ENCODE results near the gene SLC39A3. TPM values are rescaled to one million over a fixed set of nuclear protein-coding genes. Genes with fewer than 3 reads are reported as not detected.
A peak's percentile ranks its signal among the peaks of the same experiment; 100 is the strongest.
"Not testable (repeated sequence)": the region's sequence is repeated elsewhere in the genome, so short reads cannot be mapped to it uniquely, and the experiment has no call there.

SLC39A3 gene
- total RNA-seq, 2 experiments from 2014 or later = 31.5 to 37.5 TPM

DNA sequence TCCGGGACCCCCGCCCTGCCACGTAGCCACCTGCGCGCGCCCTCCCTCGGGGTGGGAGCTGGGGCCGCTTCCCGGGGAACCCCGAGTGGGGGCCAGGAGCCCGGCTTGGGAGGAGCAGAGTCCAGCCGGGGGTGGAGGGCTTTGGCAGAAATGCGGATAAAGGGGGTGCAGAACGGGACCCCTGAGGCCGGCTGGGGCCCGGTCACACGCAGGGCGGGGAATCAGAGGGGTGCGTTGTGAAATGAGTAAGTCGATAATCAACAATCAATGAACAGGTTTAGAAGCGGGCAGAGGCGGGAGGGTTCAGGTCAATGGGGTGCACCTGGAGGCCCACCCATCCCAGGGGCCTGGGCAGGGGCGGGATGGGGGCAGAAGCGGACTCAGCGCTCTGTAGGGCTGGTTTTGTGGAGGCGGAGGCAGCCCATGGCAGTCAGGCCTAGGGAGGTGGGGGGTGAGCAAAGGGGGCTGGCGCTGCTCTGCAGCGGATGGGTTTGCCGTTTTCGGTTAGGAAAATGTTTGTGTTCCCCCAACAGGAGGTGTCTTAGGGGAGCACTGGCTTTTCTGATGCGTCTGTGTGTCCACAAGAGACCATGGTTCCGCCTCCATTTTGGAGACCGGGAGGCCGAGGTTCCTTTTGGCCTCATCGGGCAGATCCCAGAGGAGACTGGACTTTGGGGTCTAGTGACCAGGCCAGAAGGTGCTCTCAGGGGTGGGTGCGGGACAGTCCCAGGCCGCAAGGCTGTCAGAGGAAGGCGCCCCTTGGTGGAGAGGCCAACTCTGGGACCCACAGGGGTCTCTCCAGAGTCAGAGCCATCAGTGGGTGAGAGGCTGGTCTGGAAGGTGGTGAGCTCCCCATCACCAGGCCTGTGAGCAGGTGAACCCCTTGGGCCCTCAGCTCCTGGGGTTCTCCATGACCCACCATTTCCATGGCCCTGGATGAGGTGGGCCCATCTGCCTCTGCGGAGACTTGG is 18.0 kb downstream of the SLC39A3 start:
- POLR2A ChIA-PET = no interaction called here
- H3K4me3 Mint-ChIP-seq = peak overlapping the region; percentile 22
- CTCF ChIA-PET = no interaction called here

DNA sequence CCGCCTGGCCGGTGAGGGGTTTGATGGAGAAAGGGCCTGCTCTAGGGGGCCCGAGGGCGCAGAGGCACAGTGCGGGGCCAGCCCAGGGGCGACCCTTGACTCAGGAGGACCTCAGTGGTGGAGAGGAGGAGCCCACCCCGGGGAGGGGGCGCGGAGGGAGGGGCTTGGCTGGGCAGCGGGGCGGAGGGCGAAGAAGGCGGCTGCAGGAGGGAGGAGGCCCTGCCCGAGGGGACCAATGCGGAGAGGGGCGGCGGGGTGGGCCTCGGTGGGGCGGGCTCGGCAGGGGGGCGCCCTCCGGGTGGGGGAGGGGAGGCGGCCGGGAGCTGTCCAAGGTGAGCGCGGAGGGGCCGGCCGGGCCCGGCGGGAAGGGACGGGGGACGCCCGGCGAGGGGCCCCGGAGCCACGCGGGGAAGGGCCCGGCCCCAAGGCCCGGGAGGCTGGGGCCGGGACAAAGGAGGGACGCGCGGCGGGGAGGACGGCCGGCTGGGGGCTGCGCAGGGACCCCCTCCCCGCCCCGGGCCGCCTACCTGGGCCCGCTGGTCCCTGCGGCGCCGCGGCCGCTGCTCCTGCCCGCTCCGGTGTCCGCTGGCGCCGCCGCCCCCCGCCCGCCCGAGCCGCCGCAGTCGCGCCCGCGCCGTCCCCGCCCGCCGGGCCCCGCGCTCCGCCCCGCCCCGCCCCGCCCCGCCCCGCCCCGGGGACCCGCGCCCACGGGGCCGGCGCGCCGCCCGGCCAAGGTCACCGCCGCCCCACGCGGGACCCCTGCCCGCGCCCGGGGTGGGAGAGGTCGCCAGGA is 18.8 kb downstream of the SLC39A3 start, which contains the start of gene DIRAS1:
TSS of gene DIRAS1 (minus strand) at position 596 of the 793 bp plus-strand sequence. CDS start 3,566 bp downstream, outside the sequence.
- Mint-ChIP-seq H3K4me3 (peak within 1 kb of the TSS; percentile 22), H3K36me3 (ENCODE audit: low read depth) (no peaks in the 10 kb centered on the region), H3K4me1 (peaks cover 3% of the 10 kb centered on the region), H3K9me3 (no peaks in the 10 kb centered on the region), H3K27ac (no peak within 1 kb of the TSS), H3K27me3 (peaks cover 20% of the 10 kb centered on the region)
- ChIA-PET POLR2A (no interaction called here), CTCF (interaction anchor here (1.0 kb wide), 1 partner anchor 68 kb away, joined by 3 read pairs; no protein-coding TSS in a partner anchor)
- no peak for DNase-seq

More for the DNA sequence above, 18.0 kb downstream of the SLC39A3 start:
- peaks cover 23% of the 10 kb centered on the region for H3K27me3 Mint-ChIP-seq
- H3K27ac Mint-ChIP-seq = no peak overlapping the region
- H3K4me1 Mint-ChIP-seq = peaks cover 3% of the 10 kb centered on the region
- H3K9me3 Mint-ChIP-seq = no peaks in the 10 kb centered on the region
- no peaks in the 10 kb centered on the region for H3K36me3 Mint-ChIP-seq (ENCODE audit: low read depth)
- no peak for DNase-seq

DNA sequence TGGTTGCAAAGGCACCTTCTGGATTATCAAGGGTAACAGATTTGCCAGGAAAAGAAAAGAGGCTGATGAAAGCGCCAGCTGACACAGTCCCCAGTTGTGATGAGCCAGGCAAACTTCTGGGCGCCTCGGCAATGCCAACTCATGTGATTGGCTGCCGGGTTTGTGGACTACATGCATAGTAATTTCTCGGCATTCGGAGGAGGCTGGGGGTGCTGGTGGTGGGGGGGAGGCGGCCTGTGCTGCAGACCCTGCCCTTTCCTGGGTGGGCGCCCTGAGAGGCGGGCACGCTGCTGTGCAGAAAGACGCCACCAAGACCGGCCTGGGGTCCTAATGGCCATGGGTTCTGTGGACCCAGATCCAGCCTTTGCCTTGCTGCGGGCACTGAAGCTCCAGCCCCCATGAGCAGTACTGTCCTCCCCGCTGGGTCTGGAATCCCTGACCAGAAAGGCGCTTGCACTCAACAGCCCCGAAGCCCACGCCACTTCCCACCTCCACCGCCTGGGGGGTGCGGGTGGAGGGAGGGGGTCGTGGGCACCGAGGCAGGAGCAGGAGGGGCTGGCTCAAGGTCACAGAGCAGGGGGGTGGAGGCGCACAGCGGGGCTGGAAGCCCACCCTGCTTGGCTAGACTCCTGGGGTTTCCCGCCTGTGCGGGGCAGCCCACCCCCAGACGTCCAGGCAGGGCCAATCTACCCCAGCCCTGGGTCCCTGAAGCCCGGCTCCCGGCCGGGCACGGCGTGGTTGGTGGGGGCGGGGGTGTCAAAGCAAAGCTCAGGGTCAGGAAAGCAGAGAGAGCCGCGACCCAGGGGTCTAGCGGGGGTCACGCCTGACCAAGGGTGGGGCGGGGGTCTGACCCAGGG is 19.7 kb downstream of the SLC39A3 start:
- ChIA-PET POLR2A (no interaction called here), CTCF (interaction anchor here (1.0 kb wide), 1 partner anchor 67 kb away, joined by 3 read pairs; no protein-coding TSS in a partner anchor)
- DNase-seq = no peak
- Mint-ChIP-seq H3K9me3 (peaks cover 8% of the 10 kb centered on the region), H3K27me3 (peaks cover 20% of the 10 kb centered on the region), H3K27ac (no peak overlapping the region), H3K4me3 (no peak overlapping the region), H3K4me1 (peaks cover 3% of the 10 kb centered on the region), H3K36me3 (ENCODE audit: low read depth) (no peaks in the 10 kb centered on the region)

DNA sequence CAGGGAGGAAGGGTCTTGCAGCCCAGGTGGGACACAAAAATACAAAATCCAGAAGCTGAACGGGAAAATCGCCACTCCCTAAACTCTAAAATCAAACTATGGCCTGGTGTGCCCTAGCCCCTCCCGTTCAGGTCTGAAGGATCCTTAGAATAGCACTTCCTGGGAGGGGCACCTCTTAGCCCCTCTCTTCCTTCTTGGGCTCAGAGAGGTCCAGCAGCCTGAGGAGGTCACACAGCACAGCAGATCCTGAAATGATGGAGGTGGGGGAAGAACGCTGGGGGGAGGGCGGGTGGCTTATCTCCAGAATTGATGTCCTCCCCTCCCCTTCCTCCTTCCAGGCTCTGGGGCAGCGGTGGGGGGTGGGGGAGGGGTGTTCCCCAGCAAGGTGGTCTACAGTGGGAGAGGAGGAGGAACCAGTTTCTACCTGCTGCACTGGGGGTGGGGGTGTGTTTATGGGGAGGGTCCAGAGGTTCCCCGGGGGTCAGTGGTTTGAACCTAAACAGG is 20.5 kb downstream of the SLC39A3 start:
- Mint-ChIP-seq H3K27me3 (peaks cover 19% of the 10 kb centered on the region), H3K9me3 (peaks cover 10% of the 10 kb centered on the region), H3K36me3 (ENCODE audit: low read depth) (no peaks in the 10 kb centered on the region), H3K4me1 (peaks cover 3% of the 10 kb centered on the region), H3K4me3 (no peak overlapping the region), H3K27ac (no peak overlapping the region)
- CTCF ChIA-PET = no interaction called here
- DNase-seq = no peak
- POLR2A ChIA-PET = no interaction called here

DNA sequence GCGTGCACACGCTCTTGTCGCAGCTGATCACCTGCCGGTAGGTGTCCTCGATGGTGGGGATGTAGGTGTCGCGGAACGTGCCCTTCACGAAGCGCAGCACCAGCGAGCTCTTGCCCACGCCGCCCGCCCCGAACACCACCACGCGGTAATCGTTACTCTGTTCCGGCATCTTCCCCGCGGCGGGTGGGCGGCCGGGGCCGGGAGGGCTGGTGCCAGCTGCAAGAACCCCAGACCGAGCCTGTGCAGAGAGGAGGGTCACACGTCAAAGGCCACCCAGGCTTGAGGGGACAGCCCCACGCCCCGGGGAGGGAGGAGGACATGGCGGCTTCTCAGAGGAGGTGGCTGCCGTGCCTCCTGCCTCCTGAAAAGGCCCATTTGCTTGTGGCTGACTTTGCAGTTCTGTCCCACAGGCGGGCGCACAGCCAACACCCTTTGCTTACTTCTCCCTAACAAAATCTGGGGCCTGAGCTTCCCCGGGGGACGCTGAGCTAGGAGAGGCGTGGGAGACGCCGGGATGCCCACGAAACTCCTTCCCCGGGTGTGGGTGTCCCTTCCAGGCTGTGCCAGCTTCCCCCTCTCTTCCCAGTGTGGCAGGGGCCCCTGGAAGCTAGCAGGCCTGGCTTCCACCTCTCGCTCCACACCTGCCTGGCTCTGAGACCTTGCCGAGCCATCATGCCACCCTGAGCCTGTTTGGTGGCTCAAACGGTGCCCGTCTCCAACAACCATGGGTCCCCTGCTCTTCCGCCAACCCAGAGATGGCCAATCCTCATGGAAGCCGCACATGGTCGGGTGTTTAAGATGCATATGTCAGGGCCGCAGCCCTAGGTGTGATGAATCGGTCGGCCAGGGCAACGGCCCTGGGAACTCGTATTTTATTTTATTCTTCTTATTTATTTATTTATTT is 21.9 kb downstream of the SLC39A3 start:
- Mint-ChIP-seq H3K4me1 (peaks cover 3% of the 10 kb centered on the region), H3K36me3 (ENCODE audit: low read depth) (no peaks in the 10 kb centered on the region), H3K9me3 (peaks cover 10% of the 10 kb centered on the region), H3K4me3 (no peak overlapping the region), H3K27me3 (peaks cover 18% of the 10 kb centered on the region), H3K27ac (no peak overlapping the region)
- CTCF ChIA-PET = no interaction called here
- POLR2A ChIA-PET = no interaction called here
- no peak for DNase-seq

DNA sequence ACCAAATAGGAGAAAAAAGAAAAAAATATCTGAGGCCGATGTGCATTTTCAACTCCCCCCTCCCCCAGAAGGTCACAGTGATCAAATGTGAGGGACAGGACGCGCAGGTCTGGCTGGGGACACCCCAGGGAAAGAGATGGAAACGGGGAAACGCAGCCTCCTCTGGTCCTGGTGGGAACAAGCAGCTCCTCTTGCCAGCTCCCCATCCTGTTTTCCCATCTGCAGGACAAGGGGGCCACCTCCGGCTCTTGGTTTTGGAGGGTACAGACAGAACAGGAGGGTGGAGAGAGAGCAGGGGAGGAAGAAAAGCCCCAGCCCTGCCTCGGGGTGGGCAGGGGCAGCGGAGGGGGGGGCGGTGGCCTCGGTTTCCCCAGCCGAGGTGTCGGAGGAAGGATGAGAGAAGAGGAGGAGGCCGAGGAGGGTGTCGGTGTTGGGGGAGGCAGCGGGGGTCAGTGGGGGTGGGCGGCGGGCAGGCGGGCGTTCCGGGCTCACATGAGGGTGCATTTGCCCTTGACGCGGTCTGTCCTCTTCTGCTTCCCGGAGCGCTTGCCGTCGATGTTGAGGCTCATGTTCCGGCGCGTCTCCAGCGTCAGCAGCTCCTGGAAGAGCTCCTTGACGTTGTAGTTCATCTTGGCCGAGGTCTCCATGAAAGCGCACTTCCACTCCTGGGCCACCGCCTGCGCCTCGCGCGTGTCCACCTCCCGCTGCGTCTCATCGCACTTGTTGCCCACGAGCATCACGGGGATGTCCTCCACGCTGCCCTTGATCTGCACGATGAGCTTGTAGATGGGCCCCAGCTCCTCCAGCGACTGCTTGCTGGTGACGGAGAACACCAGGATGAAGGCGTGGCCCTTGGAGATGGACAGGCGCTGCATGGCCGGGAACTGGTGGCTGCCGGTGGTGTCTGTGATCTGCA is 22.8 kb downstream of the SLC39A3 start:
- Mint-ChIP-seq H3K27ac (no peak overlapping the region), H3K27me3 (peaks cover 14% of the 10 kb centered on the region), H3K36me3 (ENCODE audit: low read depth) (no peaks in the 10 kb centered on the region), H3K4me1 (peaks cover 3% of the 10 kb centered on the region), H3K4me3 (no peak overlapping the region), H3K9me3 (peaks cover 10% of the 10 kb centered on the region)
- POLR2A ChIA-PET = no interaction called here
- DNase-seq = no peak
- CTCF ChIA-PET = no interaction called here

DNA sequence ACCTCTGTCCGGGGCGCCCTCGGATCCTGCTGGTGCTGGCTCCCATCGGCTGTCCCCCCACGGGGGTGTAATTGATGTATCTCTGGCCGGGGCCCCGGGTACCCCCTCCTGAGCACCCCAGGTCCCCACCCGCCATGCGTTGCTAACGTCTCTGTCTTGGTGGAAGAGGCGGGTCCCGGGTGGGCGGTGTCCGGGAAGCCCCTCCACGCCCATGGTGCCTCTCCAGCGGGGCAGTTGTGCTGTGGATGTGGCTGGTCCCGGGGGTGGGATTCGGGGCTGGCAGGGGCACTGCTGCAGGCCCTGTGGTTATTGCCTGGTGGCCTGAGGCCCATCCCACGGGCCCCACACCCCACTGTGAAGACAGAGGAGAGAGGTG is 23.6 kb downstream of the SLC39A3 start:
- ChIA-PET POLR2A (no interaction called here), CTCF (no interaction called here)
- no peaks in the 10 kb centered on the region for H3K4me1 Mint-ChIP-seq
- DNase-seq = no peak
- peaks cover 9% of the 10 kb centered on the region for H3K27me3 Mint-ChIP-seq
- no peak overlapping the region for H3K4me3 Mint-ChIP-seq
- H3K9me3 Mint-ChIP-seq = peaks cover 10% of the 10 kb centered on the region
- no peak overlapping the region for H3K27ac Mint-ChIP-seq
- no peaks in the 10 kb centered on the region for H3K36me3 Mint-ChIP-seq (ENCODE audit: low read depth)

DNA sequence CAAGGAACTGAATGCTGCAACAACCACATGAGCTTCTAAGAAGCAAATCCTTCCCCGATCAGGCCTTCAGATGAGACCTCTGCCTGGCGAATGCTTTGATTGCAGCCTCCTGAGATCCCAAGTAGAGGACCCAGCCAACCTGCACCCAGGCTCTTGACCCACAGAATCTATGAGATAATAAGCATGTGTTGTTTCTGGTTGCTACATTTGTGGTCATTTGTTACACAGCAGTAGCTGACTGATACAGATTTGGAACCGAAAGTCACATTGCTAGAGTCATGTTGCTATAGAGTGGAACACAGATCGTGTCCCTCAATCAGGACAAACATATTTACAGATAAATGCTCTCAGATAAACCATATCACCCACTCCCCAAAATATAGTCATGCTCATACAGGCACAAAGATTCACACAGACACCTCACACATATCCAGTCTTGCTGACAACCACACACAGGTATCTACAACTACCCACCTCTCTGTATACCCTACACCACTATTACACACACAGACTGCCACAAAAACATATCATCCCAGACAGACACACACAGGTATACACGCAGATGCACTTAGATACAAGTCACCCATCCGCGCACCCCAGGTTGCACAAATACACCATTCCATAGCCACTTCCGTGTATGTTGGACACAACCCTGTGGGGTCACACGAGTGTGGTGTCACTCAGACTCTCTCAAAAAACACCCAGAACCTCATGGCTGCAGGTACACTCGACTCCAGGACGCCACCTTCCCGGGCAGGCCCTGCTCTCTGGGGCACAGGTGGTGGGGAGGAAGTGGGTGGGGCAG is 24.1 kb downstream of the SLC39A3 start:
- Mint-ChIP-seq H3K9me3 (peaks cover 10% of the 10 kb centered on the region), H3K4me1 (no peaks in the 10 kb centered on the region), H3K27me3 (peaks cover 9% of the 10 kb centered on the region), H3K27ac (no peak overlapping the region), H3K4me3 (no peak overlapping the region), H3K36me3 (ENCODE audit: low read depth) (no peaks in the 10 kb centered on the region)
- ChIA-PET CTCF (no interaction called here), POLR2A (no interaction called here)
- no peak for DNase-seq

DNA sequence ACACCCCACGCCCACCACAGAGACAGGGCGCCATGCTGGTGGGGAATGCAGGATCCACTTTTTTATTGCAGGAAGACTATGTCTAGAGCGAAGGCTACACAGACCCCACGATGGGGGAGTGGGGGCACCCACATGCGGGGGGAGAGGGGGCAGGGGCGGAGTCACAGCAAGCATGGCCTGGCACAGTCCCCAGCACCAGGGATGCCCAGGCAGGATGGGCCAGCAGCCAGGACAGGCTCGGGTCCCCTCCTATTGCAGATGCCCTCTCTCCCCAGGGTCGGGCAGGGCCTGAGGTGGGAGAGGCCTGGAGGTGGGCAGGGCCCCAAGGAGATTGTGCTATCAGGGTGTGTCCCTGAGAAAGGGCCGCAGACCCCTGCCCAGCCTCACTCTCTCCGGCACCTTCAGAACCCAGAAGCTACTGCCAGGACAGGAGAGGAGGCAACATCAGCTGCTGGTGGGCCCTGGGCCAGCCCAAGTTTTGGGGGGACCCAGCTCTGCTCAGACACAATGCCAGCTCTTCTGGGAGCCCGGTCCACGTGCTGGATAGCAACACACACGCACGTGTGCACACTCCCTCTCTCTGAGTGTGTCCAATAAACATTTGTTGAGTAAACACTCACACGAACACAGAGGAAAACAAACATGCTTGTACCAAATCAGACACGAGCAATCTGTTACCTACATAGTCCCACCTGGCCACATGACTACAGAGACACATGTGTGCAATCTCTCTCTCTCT is 25.1 kb downstream of the SLC39A3 start:
- Mint-ChIP-seq H3K9me3 (peaks cover 10% of the 10 kb centered on the region), H3K4me1 (peaks cover 2% of the 10 kb centered on the region), H3K4me3 (no peak overlapping the region), H3K27ac (no peak overlapping the region), H3K27me3 (peaks cover 4% of the 10 kb centered on the region), H3K36me3 (ENCODE audit: low read depth) (no peaks in the 10 kb centered on the region)
- no peak for DNase-seq
- ChIA-PET CTCF (no interaction called here), POLR2A (no interaction called here)

DNA sequence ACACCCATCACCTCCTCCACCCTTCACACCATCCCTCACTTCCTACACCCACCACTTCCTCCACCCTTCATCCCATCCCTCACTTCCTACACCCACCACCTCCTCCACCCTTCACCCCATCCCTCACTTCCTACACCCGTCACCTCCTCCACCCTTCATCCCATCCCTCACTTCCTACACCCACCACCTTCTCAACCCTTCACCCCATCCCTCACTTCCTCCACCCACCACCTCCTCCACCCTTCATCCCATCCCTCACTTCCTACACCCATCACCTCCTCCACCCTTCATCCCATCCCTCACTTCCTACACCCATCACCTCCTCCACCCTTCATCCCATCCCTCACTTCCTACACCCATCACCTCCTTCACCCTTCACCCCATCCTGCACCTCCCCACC is 25.7 kb downstream of the SLC39A3 start:
- H3K4me3 Mint-ChIP-seq; H3K4me1 Mint-ChIP-seq; H3K27me3 Mint-ChIP-seq; CTCF ChIA-PET; DNase-seq; POLR2A ChIA-PET; H3K36me3 Mint-ChIP-seq (ENCODE audit: low read depth); H3K27ac Mint-ChIP-seq: not testable (repeated sequence)
- H3K9me3 Mint-ChIP-seq = peaks cover 10% of the 10 kb centered on the region

All from activated CD4-positive, alpha-beta T cell treated with anti-CD3 and anti-CD28 coated beads, Interleukin-2, amount 10 ng/mL, durations not matched to agents 7 days and 5 days (primary cell).